SKM-1 treated with dmso at 0.1 percent for 144 hours (cell line): ENCODE data around the gene C9.
"Not testable (repeated sequence)": the region's sequence is repeated elsewhere in the genome, so short reads cannot be mapped to it uniquely, and the experiment has no call there.

Source experiments
- DNase-seq: peaks from one replicate; lab custom pipeline; 2025; ENCODE audit not compliant: unreplicated experiment; lab: John Stamatoyannopoulos, UW

Gene C9

DNA sequence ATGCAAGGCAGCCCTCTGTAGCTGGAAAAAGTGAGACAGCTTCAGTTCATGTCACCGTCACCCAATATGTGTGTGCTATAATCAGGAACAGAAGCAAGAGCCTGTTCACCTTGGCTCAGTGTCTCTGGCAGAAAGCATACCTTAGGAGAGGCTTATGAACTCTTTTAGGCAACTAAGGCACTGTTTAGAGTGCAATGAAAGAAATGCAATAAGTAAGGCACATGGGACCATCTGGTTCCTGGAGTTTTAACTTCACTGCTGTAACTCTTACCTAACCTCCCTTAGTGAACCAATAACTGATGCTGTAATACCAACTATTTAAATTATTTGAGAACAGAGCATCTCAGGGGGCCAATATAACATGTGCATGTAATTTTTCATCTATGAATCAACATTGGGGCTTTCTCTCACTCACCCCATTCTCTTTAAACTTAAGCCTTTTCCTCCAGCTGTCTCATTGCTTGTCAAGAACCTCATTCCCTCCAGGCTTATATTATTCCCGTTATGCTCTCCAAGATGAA is 32.4 kb downstream of the C9 start:
- DNase-seq, result no peak

DNA sequence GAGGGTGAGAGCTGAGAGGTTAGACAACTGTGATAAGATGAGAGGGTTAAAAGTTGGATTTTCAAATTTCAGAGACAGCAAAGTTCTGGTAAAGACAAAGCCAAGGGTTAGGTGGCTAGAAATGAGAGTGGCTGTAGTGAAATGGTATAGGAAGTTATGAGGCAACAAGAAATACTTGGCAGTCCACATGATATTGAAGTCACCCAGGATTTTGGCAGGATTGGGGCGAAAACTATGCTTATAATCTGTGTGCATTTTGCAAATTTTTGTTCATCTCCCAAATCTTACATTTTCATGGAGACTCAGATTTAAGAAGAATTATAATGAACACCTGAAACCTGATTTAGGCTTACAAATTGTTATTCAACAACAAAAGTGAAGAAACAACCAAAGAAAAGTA is 35.6 kb downstream of the C9 start:
- no peak for DNase-seq

DNA sequence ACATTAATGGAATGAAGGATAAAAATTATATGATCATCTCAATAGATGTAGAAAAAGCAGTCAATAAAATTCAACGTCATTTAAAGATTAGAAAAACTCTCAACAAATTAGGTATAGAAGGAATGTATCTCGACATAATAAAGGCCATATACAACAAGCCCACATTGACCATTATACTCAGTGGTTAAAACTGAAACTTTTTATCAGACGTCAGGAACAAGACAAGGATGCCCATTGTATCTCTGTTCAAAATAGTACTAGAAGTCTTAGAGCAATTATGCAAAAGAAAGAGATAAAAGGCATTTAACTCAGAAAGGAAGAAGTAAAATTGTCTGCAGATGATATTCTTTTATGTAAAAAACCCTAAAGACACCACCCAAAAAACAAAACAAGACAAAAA is 40.8 kb downstream of the C9 start:
- DNase-seq, result no peak

DNA sequence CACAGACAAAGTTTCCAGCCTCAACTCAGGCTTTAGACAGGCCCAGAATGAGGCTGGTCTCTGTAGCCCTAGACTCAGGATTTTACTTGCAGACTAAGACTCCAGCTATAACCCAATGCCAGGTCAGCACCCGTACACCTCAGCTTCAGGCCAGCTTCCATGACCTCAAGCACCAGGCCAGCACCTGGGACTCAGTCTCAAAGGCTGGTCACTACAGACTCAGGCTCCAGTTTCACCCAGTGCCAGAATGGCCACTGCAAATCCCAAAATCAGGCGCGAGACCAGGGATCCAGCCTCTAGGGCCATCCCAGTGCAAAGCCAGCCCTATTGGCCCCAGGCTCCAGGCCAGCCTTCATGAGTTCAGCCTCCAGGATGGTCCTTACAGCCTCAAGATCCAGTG is 44.9 kb downstream of the C9 start:
- DNase-seq, result no peak

DNA sequence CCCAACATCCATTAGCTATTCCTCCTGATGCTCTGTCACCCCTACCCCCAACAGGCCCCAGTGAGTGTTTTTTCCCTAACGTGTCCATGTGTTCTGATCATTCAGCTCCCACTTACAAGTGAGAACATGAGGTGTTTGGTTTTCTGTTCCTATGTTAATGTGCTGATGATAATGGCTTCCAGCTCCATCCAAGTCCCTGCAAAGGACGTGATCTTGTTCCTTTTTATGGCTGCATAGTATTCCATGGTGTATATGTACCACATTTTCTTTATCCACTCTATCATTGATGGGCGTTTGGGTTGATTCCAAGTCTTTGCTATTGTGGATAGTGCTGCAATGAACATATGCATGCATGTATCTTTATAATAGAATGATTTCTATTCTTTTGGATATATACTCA is 47.8 kb downstream of the C9 start:
- DNase-seq, result not testable (repeated sequence)

DNA sequence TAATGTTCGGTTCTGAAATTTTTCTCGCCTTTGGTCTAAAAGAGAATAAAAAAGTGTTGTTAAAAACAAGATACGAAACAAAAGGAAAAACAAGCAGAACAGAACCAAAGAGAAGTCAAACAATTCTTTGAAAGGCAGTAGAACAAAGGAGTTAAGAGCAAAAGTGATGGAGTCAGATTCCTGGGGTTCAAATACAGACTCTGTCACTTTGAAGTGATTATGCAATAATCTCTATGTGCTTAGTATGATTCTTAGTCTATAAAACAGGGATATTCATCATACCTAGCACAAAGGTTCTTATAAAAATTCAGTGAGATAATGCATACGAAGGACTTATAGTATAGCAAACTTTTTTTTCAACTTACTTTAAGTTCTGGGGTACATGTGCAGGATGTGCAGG is 48.3 kb downstream of the C9 start:
- DNase-seq, result no peak

DNA sequence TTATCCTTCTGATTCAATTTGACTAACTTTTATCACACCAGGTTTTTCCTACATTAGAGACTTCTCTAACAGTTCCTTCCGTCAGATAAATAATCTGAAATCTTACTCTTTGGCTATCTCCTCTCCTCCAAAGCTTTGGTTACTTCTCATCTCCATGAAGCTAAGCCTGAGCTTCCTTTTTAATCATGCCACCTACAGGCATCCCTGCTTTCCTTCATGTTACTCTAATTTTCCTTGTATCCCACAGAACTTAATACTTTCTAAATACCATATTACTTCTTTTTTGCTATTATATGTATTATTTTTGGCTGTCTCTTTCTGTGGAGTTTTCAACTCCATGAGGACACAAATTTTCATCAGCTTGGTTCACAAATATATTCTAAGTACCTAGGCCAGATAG is 49.7 kb downstream of the C9 start:
- DNase-seq, result no peak

DNA sequence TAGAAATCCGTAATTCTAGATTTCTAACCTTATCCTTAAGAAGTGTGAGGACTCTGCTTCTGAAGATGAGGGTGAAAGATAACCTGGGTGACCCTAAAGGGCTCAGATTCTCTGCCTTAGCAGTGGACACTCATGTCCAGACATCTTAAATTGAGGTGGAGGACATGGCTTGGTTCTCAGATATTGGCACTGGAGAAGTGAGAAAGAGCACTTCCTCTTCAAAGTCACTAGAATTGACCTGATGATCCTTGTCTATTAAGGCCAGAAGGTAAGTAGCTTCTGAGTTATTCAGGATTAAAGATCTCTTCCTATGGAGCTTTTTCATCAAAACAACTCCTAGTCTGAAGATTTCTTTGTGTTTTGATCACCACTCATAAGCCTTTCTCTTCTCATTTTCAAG is 54.8 kb downstream of the C9 start:
- no peak for DNase-seq

DNA sequence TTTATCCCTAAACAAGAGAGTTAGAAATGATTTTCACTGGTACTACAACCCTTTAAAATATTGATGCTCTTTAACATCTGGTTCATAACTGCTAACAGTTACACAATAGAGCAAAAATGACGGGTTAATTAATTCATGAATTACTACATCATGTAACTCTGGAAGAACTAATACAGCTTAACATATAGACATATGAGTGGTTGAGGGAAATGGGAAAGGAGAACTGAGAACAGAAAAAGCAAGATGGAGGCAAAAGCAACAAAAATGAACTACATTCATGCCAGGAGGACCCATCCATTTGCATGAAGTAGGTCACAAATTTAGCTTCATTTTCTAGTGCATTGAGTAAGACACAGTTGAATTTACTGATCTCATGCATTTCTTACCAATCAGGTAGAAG is 61.8 kb downstream of the C9 start:
- no peak for DNase-seq

DNA sequence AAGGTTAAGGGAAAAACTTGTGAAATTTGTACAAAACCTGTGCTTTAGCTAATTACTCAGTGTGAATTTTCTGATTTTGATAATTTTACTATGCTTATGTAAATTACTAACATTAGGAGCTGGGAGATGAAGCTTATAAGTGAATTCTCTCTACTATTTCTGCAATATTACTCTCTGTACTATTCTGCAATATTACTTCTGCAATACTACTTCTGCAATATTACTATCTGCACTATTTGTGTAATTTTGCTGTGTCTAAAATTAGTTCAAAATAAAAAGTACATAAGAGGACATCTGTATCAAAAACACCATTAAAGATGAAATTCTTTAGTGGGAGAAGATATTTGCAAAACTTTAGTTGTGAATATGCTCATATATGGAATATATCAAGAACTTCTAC is 62.9 kb downstream of the C9 start:
- no peak for DNase-seq

DNA sequence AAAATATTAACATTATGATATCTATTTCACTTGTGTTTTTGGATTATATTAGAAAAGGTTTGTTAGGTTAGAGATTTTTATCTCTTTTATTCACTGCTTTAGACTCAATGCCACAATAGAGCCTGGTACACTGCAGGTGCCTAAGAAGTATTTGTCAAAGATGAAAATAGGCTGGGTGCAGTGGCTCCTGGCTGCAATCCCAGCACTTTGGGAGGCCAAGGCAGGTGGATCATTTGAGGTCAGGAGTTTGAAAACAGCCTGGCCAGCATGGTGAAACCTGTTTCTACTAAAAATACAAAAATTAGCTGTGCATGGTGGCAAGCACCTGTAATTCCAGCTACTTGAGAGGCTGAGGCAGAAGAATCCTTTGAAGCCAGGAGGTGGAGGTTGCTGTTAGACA is 64.3 kb downstream of the C9 start:
- DNase-seq, result no peak

DNA sequence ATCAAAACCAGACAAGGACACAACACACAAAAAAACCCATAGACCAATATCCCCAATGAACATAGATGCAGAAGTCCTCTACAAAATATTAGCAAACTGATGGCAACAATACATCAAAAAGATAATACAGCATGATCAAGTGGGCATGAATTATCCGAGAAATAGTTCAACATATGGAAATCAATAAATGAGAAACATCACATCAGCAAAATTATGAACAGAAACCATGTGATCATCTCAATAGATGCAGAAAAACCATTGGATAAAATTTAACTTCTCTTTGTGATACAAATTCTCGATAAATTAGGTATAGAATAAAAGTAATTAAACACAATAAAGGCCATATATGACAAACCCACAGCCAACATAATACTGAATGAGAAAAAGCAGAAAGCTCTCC is 69.6 kb downstream of the C9 start:
- no peak for DNase-seq

DNA sequence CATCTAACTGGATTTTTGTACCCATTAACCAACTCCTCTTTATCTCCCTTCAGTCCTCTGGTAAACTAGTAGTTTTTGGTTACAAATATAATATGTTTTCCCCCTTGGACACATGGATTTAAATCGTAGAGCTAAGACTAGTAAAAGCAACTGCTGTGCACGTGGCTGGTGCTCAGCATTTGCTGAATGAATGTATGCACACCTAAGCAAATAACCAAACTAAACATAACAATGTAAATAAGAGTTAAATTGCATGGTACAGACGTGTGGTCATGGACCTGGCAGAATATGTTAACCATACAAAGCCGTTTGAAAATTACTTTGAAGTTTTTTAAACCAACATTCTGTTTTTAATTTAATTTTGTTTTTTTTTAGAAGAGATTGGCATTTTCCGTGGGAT is 79.7 kb downstream of the C9 start:
- DNase-seq, result no peak

DNA sequence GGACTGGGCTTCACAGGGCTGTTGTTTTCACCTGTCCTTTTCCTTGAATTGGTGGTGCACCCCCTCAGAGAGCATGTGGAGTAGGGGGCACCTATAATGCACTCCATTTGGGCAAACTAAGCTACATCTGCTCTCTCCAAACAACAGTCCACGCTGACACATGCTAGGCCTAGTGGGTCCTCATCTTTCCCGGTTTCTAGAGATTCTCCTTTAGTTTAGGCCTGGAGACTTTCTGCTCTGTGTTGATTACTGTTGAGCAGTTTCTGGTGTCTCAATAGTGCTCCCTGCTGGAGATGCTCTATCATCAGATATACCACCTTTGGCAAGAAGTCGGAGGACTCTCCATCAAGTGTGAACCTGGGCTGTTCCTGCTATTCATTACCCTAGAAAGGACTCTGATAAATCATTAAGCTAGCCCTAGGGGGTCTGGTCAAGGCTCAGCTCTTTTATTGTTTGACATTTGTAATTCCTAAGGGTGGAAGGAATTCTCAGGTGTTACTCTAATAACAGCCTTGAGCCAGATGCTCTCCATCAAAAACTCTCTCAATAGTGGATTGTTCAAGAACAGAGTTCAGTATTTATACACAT is 81.0 kb downstream of the C9 start:
- peak; percentile 69 for DNase-seq

DNA sequence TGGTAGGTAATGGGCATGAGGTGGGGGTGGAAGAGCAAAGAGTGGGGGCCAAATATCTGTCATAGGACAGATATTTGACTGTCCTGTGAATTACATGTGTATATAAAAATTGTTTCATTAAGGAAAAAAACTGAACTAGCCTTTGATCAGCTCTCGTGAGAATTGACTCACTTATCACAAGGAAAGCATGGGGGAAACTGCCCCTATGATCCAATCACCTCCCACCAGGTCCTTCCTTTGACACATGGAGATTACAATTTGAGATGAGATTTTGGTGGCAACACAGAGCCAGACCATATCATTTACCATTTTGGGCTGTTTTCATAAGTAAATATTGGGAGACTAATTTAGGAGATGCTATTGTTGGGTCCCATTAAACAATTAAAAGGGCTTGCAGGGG is 81.7 kb downstream of the C9 start:
- no peak for DNase-seq

DNA sequence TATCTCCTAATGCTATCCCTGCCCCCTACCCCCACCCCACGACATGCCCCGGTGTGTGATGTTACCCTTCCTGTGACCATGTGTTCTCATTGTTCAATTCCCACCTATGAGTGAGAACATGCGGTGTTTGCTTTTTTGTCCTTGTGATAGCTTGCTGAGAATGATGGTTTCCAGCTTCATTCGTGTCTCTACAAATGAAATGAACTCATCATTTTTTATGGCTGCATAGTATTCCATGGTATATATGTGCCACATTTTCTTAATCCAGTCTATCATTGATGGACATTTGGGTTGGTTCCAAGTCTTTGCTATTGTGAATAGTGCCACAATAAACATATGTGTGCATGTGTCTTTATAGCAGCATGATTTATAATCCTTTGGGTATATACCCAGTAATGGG is 88.4 kb downstream of the C9 start:
- DNase-seq, result not testable (repeated sequence)

DNA sequence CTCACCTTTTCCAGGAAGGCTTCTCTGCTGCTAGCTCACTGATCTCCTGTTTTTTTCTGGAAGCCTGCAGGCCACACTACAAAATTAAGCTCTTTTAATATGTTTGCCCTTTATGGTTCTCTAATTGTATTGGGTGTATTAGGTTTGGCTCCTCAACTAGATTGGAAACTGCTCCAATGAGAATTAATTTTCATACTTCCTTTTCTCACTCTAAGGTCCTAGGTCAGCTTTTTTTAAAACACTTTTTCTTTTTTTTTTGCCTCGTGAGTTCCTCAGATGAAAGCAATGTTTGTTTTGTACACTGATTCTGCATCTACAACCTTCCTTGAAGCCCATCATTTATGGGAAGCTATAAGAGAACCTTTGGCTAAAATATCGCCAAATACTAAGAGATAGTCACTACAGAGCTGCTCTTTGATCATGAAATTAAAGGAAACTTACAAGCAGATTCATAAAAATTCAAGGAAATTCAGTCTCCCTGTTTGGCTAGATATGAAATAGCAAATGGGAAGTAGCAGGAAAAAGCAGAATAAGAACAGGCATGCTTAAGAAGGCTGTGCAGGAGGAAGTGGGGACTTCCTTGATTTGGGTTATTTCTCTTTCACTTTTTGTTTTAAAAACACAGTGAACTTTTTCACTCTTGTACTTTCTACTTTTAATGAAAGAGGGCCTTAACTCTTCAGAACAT is 89.8 kb downstream of the C9 start:
- DNase-seq, result peak; percentile 67

DNA sequence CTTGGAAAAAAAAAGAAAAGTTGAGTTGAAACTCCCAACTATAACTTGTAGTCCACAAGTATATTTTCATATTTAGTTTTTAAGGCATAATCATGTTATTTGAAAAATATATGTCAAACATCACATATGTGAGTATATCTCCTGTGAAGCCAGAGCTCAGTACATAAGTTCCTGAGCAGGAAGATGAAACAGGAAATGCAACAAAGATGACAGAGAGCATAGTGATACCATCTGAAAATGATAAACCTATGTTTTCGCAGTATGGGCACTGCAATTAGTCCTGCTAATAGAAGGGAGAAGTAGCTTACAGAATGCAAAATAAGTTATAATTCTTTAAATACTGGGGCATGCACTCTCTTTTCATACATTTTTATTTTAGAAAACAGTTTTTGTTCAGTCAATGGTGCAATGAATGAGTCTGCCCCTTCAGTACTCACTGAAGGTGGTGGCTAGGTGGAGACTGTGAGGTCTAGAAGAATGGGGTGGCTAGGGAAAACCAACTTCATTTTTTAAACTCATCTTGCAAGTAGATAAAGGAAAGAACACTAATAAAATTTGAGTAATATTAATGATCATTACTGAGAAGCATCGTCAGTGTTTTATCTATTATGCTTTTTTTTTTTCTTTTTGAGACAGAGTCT is 90.9 kb downstream of the C9 start:
- DNase-seq, result peak; percentile 20

DNA sequence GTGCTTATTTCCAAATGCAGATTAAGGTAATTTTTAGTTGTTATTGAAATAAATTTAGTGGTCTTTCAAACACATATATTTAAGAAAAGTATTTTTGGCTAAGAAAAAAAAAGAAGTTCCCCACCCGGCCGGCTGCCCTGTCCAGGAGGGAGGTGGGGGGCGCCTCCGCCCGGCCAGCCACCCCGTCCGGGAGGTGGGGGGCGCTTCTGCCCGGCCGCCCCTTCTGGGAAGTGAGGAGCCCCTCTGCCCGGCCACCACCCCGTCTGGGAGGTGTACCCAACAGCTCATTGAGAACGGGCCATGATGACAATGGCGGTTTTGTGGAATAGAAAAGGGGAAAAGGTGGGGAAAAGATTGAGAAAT is 91.4 kb downstream of the C9 start:
- not testable (repeated sequence) for DNase-seq

DNA sequence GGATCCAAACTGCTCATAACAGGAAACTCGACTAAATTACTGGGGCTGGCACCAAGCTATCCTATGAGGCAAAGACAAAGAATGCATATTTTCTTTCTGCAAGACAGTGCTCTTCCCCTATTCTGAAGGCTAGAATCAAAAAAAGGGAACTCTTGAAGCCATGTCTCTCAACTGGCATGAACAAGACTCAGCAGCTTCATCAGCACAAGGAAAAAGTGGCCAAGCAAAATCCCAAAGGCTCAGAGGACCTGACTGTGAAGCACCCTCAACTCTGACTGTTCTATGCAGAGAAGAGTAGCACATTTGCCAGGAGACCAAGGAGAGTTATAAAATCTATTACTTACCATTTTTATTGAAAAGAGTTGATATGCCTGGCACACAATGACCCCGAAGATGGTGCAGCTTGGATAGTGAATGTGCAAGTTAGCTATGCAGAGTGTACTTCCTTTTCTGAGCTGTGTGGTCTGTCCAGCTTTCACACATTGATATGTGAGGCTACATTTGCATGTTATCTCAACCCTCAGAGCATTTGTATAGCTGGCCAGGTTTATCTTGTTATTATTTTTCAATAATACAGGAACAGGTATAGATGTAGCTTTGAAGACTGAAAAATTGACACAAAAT is 94.0 kb downstream of the C9 start:
- peak; percentile 86 for DNase-seq

DNA sequence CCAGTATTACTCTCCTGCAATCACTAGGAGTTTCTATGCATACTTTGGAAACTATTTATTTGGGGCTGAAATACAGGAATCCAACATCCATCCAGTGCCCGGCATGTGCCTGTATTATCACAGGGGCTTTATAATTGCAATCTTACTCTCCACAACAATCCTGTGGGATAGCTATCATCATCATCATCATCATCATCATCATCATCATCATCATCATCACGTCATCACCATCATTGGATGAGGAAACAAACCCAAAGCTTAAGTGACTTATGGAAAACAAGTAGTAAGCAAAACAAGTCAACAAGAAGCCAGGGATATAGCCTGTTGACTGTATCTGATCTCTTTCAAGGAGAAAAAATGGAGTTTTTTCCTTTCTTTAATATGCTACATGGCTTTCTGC is 97.1 kb downstream of the C9 start:
- DNase-seq, result no peak

DNA sequence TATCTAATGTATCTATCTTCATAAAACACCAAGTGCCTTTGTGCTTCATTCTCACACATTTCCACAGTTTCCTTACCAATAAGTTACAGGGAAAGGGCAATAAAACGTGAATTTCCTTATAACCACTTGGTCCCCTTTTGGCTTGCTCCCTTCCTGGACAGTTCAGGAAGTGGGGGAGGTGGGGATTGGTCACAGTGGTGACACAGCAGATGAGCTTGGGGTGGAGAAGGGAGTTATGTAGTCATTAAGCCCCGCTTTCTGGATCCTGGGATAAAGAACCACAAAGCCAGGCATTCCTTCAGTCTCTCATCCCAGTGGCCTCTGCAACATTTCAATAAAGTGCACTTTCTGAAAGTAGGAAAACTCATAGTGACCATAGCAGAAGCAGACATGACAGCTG is 97.9 kb downstream of the C9 start:
- DNase-seq, result no peak
